IPS-15b (cell line): ENCODE results near the gene ALOX12B.
"Not testable (repeated sequence)": the region's sequence is repeated elsewhere in the genome, so short reads cannot be mapped to it uniquely, and the experiment has no call there.

Experiments
- H3K27me3 ChIP-seq: one replicate; pipeline ENCODE4 v1.6.1; 2013; ENCODE audit warnings: low read length; ENCODE audit not compliant: control insufficient read depth, insufficient read depth
- H3K36me3 ChIP-seq: one replicate; pipeline ENCODE4 v1.6.1; 2013; ENCODE audit warnings: low read length; ENCODE audit not compliant: control insufficient read depth, insufficient read depth
- H3K4me1 ChIP-seq: one replicate; pipeline ENCODE4 v1.6.1; 2013; ENCODE audit warnings: mild to moderate bottlenecking, low read length; ENCODE audit not compliant: control insufficient read depth, insufficient read depth
- H3K4me3 ChIP-seq: one replicate; pipeline ENCODE4 v1.5.1; 2013; ENCODE audit warnings: low read depth, low read length
- H3K9ac ChIP-seq: one replicate; pipeline ENCODE4 v1.6.1; 2013; ENCODE audit warnings: low read depth, mild to moderate bottlenecking, low read length
- H3K9me3 ChIP-seq: one replicate; pipeline ENCODE4 v1.6.1; 2013; ENCODE audit warnings: mild to moderate bottlenecking, low read length; ENCODE audit not compliant: control insufficient read depth, insufficient read depth

Gene ALOX12B

DNA sequence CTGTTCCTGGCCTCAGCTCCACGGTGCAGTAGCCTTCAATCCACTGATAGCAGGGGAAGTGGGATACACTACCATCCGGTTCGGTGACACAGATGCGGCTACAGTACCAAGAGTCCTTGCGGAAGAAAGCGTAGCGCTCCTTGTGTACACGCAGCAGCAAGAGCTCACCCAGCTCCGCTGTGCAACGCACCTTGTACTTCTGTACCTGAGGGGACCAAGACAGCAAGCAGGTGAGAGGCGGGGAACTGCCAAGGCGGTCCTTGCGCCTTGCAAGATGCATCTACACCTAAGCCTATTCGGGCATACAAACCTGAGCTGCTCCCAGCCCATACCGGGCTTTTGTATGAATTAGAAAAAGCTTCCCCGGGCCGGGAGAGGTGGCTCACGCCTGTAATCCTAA is 29.3 kb upstream of the ALOX12B start:
- no peaks in the 10 kb centered on the region for H3K4me1 ChIP-seq
- H3K4me3 ChIP-seq: no peak overlapping the region
- no peaks in the 10 kb centered on the region for H3K36me3 ChIP-seq
- no peak overlapping the region for H3K9ac ChIP-seq
- H3K27me3 ChIP-seq: peaks cover 61% of the 10 kb centered on the region
- H3K9me3 ChIP-seq: no peaks in the 10 kb centered on the region

DNA sequence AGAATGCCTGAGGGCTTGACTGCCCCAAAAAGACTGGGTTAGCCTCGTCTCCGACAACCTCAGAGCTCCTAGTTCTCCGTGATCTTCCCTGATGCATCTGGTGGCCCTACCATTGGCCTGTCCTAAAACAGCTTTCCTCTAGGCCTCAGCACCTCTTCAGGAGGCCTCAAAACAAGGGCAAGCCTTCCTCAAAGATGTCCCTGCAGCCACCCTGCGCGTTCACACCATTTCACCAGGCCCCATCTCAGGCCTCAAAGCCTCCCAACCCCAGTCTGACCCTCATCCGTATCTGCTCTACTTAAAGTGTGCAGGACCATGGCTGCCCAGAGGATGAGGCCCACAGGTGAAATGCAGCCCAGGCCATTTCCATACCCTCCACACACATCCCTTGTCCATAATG is 23.4 kb upstream of the ALOX12B start:
- peaks cover 3% of the 10 kb centered on the region for H3K4me1 ChIP-seq
- no peak overlapping the region for H3K4me3 ChIP-seq
- H3K9me3 ChIP-seq: no peaks in the 10 kb centered on the region
- no peaks in the 10 kb centered on the region for H3K36me3 ChIP-seq
- H3K9ac ChIP-seq: no peak overlapping the region
- H3K27me3 ChIP-seq: peaks cover 70% of the 10 kb centered on the region

DNA sequence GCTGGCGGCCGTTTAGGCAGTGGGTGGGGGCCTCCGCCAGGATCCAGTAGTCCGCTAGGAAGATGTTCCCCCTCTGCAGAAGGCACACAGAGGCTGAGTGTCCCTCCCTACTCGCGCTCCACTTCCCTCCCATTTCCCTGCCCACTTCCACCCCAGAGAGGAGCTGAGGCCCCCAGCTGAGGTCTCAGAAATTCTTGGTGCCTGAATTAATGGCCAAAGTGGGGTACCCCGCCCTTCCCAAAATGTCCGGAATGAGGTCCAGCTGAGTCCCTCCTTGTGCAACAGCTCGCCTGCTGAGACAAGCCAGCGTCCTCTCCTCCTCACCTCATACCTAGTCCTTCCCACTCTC is 22.9 kb upstream of the ALOX12B start:
- H3K36me3 ChIP-seq: no peaks in the 10 kb centered on the region
- H3K4me3 ChIP-seq: peak overlapping the region; percentile 89
- no peak overlapping the region for H3K9ac ChIP-seq
- H3K4me1 ChIP-seq: peaks cover 3% of the 10 kb centered on the region
- peaks cover 66% of the 10 kb centered on the region for H3K27me3 ChIP-seq
- H3K9me3 ChIP-seq: no peaks in the 10 kb centered on the region

DNA sequence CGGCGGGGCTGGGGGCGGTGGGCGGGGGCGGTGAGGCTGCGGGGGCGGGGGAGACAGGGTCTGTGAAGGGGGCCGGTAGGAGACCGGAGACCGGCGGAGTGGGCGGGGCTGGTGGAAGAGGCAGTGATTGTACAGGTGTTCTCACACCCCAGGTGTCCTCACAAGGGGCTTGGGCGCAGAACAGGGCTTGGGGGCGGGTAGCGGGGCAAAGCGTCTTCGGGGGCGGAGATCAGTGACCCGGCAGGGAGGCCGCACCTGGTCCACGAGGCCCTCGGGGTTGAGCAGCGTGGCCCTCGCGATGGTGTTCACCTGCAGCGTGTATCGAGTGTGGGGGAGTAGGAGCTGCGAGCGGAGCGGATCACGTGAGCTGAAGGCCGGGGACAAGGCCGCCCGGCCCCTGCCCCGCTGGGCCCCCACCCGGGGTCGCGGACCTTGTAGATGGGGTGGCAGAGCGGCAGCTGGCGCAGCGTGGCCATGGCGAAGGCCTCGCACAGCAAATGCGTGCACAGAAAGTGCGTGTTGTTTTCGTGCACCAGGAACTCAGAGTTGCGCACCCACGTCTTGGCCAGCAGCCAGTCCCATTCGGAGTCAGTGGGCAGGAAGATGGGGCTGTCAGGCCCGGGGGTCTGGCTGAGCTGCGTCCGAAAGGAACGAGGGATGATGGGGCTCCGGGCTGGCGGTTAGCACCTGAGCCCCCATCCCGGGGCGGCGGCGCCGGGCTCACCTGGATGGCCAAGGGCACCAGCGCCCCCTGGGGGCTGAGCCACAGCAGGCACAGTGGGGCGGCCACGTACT is 22.3 kb upstream of the ALOX12B start:
- Histone ChIP-seq H3K27me3 (peaks cover 60% of the 10 kb centered on the region), H3K4me3 (peak overlapping the region; percentile 89), H3K36me3 (no peaks in the 10 kb centered on the region), H3K4me1 (peaks cover 3% of the 10 kb centered on the region), H3K9ac (peak overlapping the region; percentile 24), H3K9me3 (no peaks in the 10 kb centered on the region)

DNA sequence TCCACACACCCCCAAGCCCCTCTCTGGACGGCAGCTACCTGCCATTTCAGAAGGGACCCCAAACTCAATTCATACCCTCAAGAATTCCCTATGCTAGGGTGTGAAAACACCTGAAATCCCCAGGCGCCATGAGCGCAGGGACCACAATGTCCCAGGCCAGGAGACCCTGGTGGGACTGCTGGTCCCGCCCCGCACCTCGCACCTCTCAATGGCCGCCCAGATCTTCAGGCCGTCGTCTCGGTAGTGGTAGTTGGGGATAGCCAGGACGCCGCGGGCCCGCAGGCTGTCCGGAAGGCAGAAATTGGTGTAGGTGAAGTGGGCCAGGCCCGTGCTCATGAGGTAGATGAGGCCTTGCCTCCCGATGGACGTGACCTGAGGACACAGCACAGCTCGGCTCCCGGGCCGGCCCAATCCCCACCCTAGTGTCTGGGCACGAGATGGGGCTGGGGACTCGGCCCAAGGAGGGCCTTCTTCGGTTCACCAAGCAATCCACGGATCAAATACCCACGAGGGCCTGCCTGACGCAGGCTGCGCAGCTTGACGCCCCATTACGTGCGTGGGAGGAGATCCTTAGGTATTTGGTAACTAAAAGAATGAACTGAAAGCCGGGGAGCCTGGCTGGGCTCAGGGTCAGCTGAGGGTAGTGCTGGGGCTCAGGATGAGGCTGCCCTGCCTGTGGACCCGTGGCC is 21.6 kb upstream of the ALOX12B start:
- Histone ChIP-seq H3K27me3 (peaks cover 53% of the 10 kb centered on the region), H3K9me3 (no peaks in the 10 kb centered on the region), H3K4me1 (peaks cover 3% of the 10 kb centered on the region), H3K9ac (no peak overlapping the region), H3K36me3 (no peaks in the 10 kb centered on the region), H3K4me3 (peak overlapping the region; percentile 32)

DNA sequence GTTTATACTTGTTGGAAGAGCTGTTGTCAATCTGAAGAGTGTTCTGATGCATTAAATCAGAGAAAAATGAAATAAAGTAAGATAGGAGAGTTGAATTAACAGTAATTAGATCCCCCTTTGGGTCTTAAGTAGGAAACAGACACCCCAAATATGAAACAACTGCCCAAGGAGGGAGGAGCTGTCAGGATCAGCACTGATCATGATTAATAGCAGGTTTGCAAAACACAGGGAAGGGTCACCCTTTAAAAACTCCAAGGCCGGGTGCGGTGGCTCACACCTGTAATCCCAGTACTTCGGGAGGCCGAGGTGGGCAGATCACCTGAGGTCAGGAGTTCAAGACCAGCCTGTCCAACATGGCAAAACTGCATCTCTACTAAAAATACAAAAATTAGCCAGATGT is 19.5 kb upstream of the ALOX12B start:
- peaks cover 38% of the 10 kb centered on the region for H3K27me3 ChIP-seq

DNA sequence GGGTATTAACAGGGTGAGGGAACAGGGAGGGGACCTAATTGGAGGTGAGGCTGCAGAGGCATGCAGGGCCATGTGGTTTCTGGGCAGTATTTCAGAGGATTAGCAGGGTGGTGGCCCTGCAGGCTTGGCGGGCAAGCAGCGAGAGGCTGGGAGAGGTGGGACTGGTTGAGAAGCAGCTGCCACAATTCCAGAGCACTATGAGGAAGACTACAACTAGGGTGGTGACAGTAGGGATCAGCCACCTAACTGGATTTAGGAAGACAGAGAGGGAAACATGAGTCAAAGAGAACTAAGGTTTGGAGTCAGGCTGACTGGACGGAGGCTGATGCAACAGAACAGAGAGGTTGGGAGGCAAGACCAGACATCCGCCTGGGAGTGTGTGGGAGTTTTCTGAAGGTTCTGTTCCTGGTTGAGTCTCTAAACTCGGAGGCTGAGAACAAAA is 18.5 kb upstream of the ALOX12B start:
- H3K9me3 ChIP-seq: no peaks in the 10 kb centered on the region
- H3K9ac ChIP-seq: no peak overlapping the region
- peaks cover 28% of the 10 kb centered on the region for H3K27me3 ChIP-seq
- peaks cover 3% of the 10 kb centered on the region for H3K4me1 ChIP-seq
- no peak overlapping the region for H3K4me3 ChIP-seq
- H3K36me3 ChIP-seq: no peaks in the 10 kb centered on the region

More for the DNA sequence above, 19.5 kb upstream of the ALOX12B start:
- H3K4me3 ChIP-seq, H3K36me3 ChIP-seq, H3K9ac ChIP-seq, H3K9me3 ChIP-seq, H3K4me1 ChIP-seq: not testable (repeated sequence)

DNA sequence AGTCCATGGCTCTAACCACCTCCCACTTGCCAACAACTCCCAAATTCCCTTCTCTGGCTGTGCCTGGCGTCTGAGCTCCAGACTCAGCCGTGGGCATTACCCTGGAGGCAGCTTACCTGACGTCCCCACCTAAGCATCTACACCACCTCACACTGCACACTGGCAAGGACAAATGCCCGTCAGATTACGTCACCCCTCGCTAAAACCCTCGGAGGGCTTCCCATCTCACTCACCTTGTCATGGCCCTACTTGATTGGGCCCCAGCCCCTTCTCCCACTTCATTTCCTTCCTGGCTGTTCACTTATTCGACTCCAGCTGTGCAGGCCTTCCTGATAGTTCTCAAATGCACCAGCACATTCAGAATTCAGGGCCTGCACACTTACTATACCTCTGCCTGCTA is 17.4 kb upstream of the ALOX12B start:
- no peaks in the 10 kb centered on the region for H3K4me1 ChIP-seq
- H3K9me3 ChIP-seq: no peaks in the 10 kb centered on the region
- H3K27me3 ChIP-seq: peaks cover 18% of the 10 kb centered on the region
- H3K4me3 ChIP-seq: no peak overlapping the region
- H3K9ac ChIP-seq: no peak overlapping the region
- no peaks in the 10 kb centered on the region for H3K36me3 ChIP-seq

DNA sequence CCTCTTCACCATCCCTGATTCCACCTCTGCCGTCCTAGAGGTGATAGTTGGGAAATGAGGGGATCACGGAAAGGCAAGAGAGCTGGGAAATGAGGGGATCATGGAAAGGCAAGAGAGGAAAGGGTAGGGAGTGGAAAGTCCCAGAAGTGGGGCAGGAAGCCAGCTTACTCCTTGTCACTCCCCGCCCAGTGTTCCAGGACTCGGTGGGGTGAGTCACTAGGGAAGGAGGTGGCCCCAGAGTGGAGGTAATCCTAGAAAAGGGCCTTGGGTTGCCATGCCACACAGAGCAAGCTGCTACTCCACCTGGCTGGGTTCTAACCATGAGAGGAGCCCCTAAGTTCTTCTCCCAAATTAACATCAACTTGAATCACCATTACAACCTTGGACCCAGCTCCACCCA is 16.0 kb upstream of the ALOX12B start:
- H3K4me1 ChIP-seq: no peaks in the 10 kb centered on the region
- no peak overlapping the region for H3K4me3 ChIP-seq
- H3K27me3 ChIP-seq: peaks cover 7% of the 10 kb centered on the region
- H3K9ac ChIP-seq: no peak overlapping the region
- H3K9me3 ChIP-seq: no peaks in the 10 kb centered on the region
- H3K36me3 ChIP-seq: no peaks in the 10 kb centered on the region

DNA sequence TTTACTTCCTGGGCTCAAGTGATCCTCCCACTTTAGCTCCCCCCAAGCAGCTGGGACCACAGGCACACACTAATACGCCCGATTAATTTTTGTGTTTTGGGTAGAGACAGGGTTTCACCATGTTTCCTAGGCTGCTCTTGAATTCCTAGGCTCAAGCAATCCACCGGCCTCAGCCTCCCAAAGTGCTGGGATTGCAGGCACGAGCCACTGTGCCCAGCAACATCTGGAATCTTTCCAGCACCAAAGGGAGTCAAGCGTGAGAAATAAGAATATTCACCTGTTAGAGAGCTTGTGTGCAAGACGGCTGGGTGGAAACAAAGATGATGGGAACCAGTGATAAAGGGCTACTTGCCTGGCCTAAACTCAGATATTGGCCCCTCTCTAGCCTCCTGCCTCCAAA is 14.2 kb upstream of the ALOX12B start:
- Histone ChIP-seq H3K4me3 (no peak overlapping the region), H3K36me3 (no peaks in the 10 kb centered on the region), H3K9ac (no peak overlapping the region), H3K9me3 (no peaks in the 10 kb centered on the region), H3K27me3 (no peaks in the 10 kb centered on the region), H3K4me1 (no peaks in the 10 kb centered on the region)

DNA sequence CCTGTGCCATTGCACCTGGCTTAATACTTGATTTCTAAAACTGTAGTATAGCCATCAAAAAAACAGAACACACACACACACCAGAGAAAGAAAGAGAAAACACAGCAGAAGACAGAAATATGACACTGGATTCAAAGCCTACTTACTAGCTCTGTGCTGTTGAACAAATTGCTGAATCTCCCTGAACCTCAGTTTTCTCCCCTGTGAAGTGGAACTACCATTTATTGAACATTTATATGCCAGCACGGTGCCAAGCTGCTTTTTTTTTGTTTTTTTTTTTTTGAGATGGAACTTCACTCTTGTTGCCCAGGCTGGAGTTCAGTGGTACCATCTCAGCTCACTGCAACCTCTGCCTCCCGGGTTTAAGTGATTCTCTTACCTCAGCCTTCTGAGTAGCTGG is 13.2 kb upstream of the ALOX12B start:
- Histone ChIP-seq H3K9me3 (no peaks in the 10 kb centered on the region), H3K4me3 (no peak overlapping the region), H3K4me1 (no peaks in the 10 kb centered on the region), H3K9ac (no peak overlapping the region), H3K27me3 (peaks cover 4% of the 10 kb centered on the region), H3K36me3 (no peaks in the 10 kb centered on the region)

DNA sequence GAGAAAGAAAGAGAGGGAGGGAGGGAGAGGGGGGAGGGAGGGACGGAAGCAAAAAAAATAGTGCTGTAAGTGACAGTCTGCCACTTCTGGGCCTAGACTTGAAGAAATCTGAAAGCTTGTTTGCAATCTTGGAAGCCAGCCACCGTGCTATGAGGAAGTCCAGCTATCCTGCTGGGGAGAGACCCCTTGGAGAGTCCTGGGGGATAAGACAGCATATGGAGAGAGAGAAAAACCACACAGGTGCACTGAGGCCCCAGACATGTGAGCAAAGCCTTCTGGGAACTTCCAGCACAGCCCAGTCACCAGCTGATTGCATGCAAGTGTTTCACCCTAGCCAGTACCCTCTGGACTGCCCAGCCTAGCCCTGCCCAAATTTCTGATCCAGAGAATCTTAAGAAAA is 12.6 kb upstream of the ALOX12B start:
- Histone ChIP-seq H3K27me3 (peaks cover 4% of the 10 kb centered on the region), H3K36me3 (no peaks in the 10 kb centered on the region), H3K4me1 (no peaks in the 10 kb centered on the region), H3K9me3 (no peaks in the 10 kb centered on the region), H3K9ac (no peak overlapping the region), H3K4me3 (no peak overlapping the region)
